ENCODE data around the gene CACNA1C. TPM values are rescaled to one million over a fixed set of nuclear protein-coding genes. Genes with fewer than 3 reads are reported as not detected.

CACNA1C gene
- total and polyA plus RNA-seq, 2 donors (not counting 1 experiment from before 2014, with no cell fraction given), result 0.01 to 0.02 TPM

GRCh38 chr12:2168808-2169207 is 116.0 kb downstream of the CACNA1C start:
- Histone ChIP-seq H3K9ac (ENCODE audit: low read length) (no peak overlapping the region), H3K4me3 (ENCODE audit: control extremely low read depth in 1 of 5, extremely low read depth in 1 of 5, insufficient read depth in 1 of 5, low read depth in 2 of 5, low read length in 4 of 5) (no peak overlapping the region), H3K27me3 (replicated peaks in 1 of 4; ENCODE audit: control extremely low read depth in 1 of 4, control insufficient read depth in 3 of 4, insufficient read depth in 4 of 4, low read length in 3 of 4) (no peaks in the 10 kb centered on the region), H3K27ac (ENCODE audit: low read length in 2 of 2) (no peak overlapping the region), H3K79me2 (ENCODE audit: control insufficient read depth, insufficient read depth, low read length) (no peaks in the 10 kb centered on the region), H3K36me3 (replicated peaks in 1 of 2; ENCODE audit: control extremely low read depth in 1 of 2, control insufficient read depth in 1 of 2, extremely low read depth in 1 of 2, insufficient read depth in 2 of 2, low read length in 1 of 2) (no peaks in the 10 kb centered on the region), H3K4me1 (ENCODE audit: control insufficient read depth in 2 of 2, insufficient read depth in 2 of 2, low read length in 2 of 2) (no peaks in the 10 kb centered on the region), H3K9me3 (ENCODE audit: control extremely low read depth in 1 of 3, control insufficient read depth in 2 of 3, insufficient read depth in 1 of 3, low read length in 2 of 3) (peaks cover 0 to 16% (median 3%) of the 10 kb centered on the region in 3 donors), H3K4me2 (replicated peaks; ENCODE audit: low read depth, low read length, poor library complexity, severe bottlenecking) (no peak overlapping the region), H2AFZ (ENCODE audit: insufficient read depth, low read depth, low read length, poor library complexity, severe bottlenecking) (no peak overlapping the region), H4K20me1 (ENCODE audit: control insufficient read depth, insufficient read depth, low read length, poor library complexity, severe bottlenecking) (no peaks in the 10 kb centered on the region)
- CTCF ChIA-PET, result no interaction called here
- intact Hi-C loops (cut with micrococcal nuclease), result no loop called here
- Mint-ChIP-seq H3K27ac (no peak overlapping the region), H3K4me1 (no peaks in the 10 kb centered on the region), H3K9me3 (ENCODE audit: insufficient read depth) (peaks cover 13% of the 10 kb centered on the region), H3K4me3 (no peak overlapping the region), H3K27me3 (peaks cover 36% of the 10 kb centered on the region)
- ATAC-seq (ENCODE audit: low read depth) (no peak), DNase-seq (no peak)
- POLR2A ChIA-PET, result no interaction called here
- 96% methylated on average over 6 of the region's 6 CpGs for WGBS (ENCODE audit: insufficient coverage)
- TF ChIP-seq, protein P1, sequence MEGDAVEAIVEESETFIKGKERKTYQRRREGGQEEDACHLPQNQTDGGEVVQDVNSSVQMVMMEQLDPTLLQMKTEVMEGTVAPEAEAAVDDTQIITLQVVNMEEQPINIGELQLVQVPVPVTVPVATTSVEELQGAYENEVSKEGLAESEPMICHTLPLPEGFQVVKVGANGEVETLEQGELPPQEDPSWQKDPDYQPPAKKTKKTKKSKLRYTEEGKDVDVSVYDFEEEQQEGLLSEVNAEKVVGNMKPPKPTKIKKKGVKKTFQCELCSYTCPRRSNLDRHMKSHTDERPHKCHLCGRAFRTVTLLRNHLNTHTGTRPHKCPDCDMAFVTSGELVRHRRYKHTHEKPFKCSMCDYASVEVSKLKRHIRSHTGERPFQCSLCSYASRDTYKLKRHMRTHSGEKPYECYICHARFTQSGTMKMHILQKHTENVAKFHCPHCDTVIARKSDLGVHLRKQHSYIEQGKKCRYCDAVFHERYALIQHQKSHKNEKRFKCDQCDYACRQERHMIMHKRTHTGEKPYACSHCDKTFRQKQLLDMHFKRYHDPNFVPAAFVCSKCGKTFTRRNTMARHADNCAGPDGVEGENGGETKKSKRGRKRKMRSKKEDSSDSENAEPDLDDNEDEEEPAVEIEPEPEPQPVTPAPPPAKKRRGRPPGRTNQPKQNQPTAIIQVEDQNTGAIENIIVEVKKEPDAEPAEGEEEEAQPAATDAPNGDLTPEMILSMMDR (IDR thresholded peaks at IDR 0.05), result no peak
- TF ChIP-seq EZH2 (IDR thresholded peaks at IDR 0.05; ENCODE audit: borderline replicate concordance, insufficient read depth, low read depth, low read length, poor library complexity, severe bottlenecking), result no peak

DNA sequence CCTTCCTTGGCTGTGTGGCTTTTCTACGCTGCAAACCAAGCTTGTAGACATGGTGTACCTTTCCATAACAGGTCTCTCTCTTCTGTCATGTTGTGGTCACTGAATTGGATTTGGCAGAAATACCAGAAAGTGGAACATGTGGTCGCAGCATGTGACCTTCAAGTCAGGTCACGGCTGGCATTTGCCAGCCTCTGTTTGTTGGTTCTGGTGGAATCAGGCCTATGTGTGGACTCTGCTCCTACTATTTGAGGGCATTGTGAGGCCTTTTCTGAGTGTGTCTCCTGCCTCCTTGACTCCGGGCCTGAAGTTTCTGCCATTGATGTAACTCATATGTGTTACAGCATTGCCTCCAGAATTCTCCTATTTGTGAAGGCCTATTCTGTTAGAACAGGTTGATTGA is 116.7 kb downstream of the CACNA1C start:
- H3K4me2 ChIP-seq (replicated peaks; ENCODE audit: low read depth, low read length, poor library complexity, severe bottlenecking), result no peak overlapping the region
- ChIA-PET CTCF (no interaction called here), POLR2A (no interaction called here)
- Mint-ChIP-seq H3K4me3 (no peak overlapping the region), H3K27ac (no peak overlapping the region), H3K9me3 (ENCODE audit: insufficient read depth) (peaks cover 13% of the 10 kb centered on the region), H3K4me1 (no peaks in the 10 kb centered on the region), H3K27me3 (peaks cover 31% of the 10 kb centered on the region)
- H3K79me2 ChIP-seq (ENCODE audit: control insufficient read depth, insufficient read depth, low read length), result no peaks in the 10 kb centered on the region
- no peaks in the 10 kb centered on the region for H3K4me1 ChIP-seq (ENCODE audit: control insufficient read depth in 2 of 2, insufficient read depth in 2 of 2, low read length in 2 of 2)
- H3K9me3 ChIP-seq (ENCODE audit: control extremely low read depth in 1 of 3, control insufficient read depth in 2 of 3, insufficient read depth in 1 of 3, low read length in 2 of 3), result peaks cover 0 to 16% (median 3%) of the 10 kb centered on the region in 3 donors
- ATAC-seq (ENCODE audit: low read depth), result no peak
- H2AFZ ChIP-seq (ENCODE audit: insufficient read depth, low read depth, low read length, poor library complexity, severe bottlenecking), result no peak overlapping the region
- no peak for DNase-seq
- H3K36me3 ChIP-seq (replicated peaks in 1 of 2; ENCODE audit: control extremely low read depth in 1 of 2, control insufficient read depth in 1 of 2, extremely low read depth in 1 of 2, insufficient read depth in 2 of 2, low read length in 1 of 2), result no peaks in the 10 kb centered on the region
- H4K20me1 ChIP-seq (ENCODE audit: control insufficient read depth, insufficient read depth, low read length, poor library complexity, severe bottlenecking), result no peaks in the 10 kb centered on the region
- TF ChIP-seq, protein P1 (IDR thresholded peaks at IDR 0.05), result no peak
- no peak for TF ChIP-seq EZH2 (IDR thresholded peaks at IDR 0.05; ENCODE audit: borderline replicate concordance, insufficient read depth, low read depth, low read length, poor library complexity, severe bottlenecking)
- H3K4me3 ChIP-seq (ENCODE audit: control extremely low read depth in 1 of 5, extremely low read depth in 1 of 5, insufficient read depth in 1 of 5, low read depth in 2 of 5, low read length in 4 of 5), result no peak overlapping the region
- no peak overlapping the region for H3K27ac ChIP-seq (ENCODE audit: low read length in 2 of 2)
- 92% methylated on average over 3 of the region's 4 CpGs for WGBS (ENCODE audit: insufficient coverage)
- H3K9ac ChIP-seq (ENCODE audit: low read length), result no peak overlapping the region
- intact Hi-C loops (cut with micrococcal nuclease), result no loop called here
- no peaks in the 10 kb centered on the region for H3K27me3 ChIP-seq (replicated peaks in 1 of 4; ENCODE audit: control extremely low read depth in 1 of 4, control insufficient read depth in 3 of 4, insufficient read depth in 4 of 4, low read length in 3 of 4)

Measured in B cell (primary cell).